HG03196 (cell line): Measurements from ENCODE around the gene MET.

Experiments used
- ATAC-seq: cut with Tn5 transposase; IDR thresholded peaks from one replicate; pipeline ENCODE4 v1.9.1; 2021; ENCODE audit not compliant: unreplicated experiment

Gene MET

DNA sequence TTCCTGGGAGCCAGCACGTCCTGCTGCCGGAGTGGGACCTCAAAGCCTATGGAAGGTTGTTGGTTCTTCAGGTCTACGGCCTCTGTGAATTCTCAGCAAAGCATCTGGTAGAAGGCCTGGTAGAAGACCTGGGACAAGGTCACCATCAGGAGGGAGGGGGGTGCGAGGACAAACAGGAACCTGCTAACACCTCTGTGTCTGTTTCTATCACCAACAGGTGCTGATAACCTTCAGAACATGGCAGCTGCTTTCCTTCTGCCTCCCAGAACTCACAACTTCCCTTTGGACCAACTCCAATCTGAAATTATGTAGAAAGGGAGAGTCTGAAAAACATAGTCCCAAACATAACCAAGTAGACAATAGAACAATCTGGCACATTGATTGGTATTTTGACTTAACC lies 8.3 kb upstream of the MET start:
- ATAC-seq = no peak

DNA sequence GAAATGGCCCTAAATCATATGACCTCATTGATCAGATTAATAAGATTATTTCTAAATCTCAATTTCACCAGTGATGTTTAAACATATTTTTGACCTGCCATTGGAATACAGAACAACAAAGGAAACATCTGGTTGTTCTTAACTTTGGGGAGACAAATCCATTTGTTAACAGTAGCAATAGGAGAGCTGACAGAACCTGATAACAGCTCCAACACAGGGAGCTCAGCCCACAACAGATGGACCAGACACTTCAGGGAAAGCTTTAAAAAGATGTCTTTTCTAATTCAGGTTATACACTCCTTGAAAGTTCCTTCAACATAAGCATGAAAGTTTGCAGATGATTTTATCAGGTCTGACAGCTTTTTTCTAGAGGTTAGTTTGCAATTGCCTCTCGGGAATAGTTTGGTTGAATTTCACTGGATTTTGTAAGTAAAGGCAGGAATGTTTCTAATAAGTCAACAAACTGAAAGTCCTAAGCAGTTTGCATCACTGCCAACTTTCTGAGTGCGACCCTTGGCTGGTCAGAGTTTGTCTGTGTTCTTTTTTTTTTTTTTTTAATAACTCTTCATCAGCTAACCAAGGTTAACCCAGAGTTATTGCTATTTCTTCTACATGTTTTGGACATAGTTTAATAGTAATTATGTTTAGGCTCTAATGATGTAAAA lies 6.5 kb upstream of the MET start:
- no peak for ATAC-seq

DNA sequence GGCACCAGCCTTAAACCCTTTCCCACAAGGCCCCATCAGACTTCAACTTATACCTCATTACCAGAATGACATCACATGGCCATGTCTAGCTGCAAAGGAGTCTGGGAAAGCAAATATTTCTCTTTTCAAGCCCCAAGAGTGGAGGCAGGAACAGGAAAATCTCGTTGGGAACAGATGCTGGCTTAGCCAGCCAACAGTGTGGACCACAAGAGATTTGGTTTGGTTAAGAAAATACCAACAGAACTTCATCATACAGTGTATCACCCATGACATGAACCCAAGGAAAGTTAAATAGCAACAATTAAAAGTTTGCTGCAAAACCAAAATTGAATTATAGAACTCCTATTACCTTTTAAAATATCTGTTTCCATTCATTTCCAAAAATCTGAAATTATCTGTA lies 2.2 kb upstream of the MET start:
- ATAC-seq = no peak

DNA sequence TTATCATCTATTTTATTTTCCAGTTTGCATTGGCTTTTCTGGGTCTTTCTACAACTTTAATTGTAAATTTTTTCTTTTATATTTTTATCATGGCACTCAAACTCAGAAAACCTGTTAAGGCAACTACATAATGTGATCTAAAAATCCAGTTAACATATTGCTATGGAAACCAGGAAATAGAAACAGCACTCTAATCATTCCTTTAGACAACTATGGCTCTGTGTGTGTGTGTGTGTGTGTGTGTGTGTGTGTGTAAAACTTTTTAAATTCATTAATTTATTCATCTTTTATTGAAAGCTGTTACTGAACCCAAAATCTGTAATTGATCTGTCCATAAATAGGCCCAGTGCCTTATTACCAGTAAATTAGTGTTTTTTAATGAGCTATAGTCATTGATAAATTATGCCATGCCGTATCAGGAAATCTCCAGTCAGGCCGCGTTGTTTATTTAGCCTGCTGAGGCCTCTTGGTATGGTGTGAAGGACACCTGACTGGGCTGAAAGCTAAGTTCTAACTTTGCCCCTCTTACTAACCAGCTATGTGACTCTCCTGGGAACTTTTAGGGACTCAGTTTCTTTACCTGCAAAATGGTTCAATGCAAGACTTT lies 1.5 kb upstream of the MET start:
- no peak for ATAC-seq

DNA sequence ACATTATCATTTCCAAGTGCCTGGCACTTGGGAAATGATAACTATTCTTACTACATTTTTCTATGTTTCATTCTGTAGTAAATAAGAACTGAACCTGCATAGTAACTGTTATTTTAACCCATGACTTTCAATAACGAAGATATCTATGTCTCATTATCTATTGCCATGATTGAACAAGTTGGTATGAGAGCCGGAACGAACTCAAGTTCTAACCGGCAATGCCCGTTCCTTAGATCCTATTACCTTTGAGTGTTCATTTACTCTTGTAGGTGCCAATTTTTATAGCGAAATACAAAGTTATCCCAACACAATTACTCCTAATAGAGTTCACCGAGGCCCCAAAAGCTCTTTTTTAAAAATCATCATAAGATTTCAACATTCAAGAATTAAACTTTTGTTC lies 885 bp upstream of the MET start:
- no peak for ATAC-seq

DNA sequence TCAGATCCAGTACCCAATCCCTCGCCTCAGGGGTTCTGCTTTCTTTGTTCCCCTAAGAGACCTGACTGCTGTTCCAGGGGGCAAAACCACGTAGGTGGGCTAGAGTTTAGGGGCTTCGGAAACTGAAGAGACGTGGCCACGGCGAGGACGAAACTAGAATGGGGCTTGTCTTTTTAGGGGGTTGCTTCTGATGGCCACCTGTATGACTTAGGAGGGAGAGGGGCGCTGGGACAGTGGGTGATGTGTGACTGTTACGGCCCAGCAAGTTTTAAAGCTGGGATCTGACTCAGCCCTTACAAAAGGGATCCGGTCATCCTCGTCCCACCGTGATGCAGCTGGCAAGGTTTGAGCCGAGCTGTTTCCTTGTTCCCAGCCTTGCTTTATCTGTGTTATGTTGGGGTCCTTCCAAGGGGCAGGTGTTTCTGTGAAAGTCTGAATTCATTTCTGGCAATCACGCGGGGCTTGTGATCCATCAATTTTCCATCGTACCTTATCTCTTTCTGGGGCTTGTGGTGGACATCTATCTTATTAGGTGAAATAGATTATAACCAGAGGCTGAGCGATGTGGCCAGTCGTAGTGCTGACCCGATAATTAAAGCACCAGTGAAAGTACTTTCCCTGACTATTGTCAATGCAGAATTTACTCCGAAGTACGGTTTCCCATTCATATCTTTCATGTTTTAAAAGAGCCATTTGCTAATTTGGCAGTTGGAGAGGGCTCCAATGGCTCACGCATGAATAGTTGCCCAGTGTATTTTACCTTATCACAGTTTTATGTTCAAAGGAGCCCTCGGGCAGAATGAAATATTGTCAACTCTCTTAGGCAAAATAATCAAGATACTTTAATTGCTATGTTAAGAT lies 830 bp downstream of the MET start:
- no peak for ATAC-seq

DNA sequence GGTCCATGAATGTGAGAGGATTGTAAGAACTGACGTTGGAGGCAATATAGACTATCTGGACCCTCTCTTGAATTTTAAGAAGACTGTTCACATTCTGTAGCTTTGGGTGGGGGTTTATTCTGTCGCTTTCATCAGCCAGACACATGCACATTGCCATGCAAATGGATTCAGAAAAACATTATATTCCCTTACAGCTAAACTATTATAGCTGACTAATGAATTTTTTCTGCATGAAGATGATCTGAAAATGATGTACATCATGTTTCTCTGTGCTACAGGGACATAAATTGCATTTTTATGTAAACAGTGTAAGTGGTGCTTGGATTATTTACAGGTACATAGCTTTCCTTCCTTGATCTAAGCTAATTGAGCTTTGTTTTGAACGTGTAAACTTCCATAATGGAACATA lies 1.5 kb downstream of the MET start:
- no peak for ATAC-seq

DNA sequence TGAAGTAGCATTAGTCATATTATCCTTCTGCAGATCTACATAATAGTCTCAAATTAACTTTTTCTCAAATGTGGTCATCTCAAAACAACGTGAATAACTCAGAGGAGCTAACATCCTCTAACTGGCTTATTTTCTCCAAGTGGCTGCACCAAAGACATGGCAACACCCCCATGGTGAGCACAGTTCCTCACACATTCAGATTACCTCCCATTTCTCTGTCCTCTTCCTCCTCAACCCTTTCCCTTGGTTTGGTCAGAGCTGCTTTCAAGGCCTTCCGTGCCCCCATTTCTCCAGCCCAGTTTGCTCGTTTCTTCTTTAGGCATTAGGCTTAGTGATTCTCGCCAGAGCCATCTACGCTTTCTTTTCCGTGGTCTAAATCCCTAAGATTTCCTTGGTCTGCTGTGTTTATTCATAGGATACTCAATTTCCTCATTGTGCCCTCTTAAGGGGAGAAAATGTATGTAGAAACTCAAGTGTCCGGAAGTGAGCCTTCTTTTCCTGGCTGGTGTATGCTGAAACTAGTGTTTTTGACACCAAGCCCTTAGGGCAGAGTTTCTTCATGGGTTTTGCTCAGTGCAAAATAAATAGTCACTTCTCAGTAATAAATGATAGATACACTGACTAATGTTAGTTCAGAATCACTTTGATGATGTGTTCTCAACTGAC lies 2.6 kb downstream of the MET start:
- ATAC-seq = no peak

DNA sequence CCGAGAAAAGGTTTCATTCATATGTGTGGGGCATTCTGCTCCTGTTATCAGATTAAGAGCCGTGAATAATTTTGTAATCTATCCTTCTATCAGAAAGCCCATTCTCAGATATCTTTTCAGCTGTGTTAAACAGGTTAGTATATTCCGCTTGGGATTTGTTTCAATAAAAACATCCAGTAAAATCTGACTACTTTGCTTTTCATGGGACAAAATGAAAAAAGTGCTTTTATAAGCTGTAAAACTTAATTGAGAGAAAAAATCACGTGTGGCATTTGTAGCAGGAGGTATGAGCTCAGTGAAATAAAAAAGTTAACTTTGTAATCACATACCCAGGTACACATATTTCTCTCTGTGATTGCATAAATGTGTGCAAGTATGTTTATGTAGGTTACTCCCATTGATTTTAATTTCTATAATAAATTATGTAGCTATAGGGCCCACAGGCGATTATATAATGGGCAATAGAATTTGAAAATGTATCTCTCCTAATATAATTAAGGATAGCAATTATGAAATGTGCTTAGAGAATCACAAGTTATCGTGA lies 3.9 kb downstream of the MET start:
- ATAC-seq = no peak

DNA sequence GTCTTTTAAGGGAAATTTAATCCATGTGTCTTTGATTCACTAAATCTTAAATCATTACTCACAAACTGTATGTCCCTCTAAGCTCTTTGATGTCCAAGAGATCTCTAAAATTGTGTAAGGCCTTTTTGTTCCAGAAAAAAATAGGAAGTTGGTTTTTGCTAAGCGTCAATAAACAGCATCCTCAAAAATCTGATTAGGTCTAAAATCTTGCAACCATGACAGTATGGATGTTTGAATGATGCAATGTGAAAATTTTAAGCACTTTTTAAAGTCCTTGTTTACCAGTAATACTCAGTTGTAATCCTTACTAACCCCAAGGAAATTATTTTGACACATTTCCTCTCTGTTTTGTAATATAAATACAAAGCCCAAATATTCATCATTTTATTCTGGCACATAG lies 6.8 kb downstream of the MET start:
- ATAC-seq = no peak

DNA sequence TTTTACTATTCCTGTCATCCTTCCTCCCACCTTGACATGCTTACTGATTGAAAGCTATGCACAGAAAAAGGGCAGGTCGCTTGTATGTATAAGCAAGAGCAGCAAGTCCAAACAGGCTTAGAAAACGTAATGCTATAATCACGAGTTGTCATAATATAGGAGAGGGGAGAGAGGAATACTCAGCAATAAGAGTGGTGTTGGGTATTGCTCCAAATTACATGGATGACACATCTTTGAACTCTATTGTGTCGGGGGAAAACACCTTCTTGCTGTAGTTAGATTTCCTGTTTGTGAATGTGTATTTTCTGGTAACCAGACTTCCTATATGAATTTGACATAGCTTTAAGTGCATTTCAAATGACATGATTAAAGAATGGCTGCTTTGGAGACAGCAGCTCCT lies 7.5 kb downstream of the MET start:
- peak; percentile 65 for ATAC-seq

DNA sequence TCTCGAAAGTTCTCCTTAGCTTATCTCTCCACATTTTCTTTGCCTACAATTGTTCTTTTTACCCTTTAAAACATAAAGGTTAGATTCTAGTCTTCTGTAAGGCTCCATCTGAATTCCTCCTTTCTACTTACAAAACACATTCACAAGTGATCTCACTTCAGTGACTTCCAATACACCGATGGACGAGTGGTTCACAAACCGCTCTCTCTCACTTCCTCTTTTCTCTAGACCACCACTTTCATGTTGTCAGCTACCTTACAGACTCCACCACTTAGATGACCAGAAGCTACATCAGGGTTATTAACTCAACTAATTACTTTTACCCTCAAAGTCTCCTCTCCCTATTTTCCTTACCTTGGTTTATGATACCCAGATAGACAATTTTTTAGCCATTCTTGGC lies 11.8 kb downstream of the MET start:
- ATAC-seq = peak; percentile 100

DNA sequence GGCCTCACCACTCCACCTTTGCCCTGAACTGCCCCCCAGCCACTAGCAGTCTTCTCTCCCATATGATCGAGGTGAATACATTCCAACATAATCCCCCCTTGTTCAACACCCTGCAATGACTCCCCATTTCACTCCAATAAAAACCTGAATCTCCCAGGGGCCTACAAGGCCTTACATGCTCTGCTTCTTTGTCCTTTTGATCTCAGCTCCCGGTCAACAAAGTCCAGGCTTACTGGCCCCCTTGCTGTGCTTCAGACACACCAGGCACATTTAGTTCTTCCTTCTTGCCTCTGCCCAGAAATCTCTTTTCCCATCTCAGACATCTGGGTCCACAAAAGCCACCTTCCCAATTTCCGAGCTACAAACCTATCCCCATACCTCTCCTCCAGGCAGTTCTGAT lies 14.0 kb downstream of the MET start:
- ATAC-seq = no peak

DNA sequence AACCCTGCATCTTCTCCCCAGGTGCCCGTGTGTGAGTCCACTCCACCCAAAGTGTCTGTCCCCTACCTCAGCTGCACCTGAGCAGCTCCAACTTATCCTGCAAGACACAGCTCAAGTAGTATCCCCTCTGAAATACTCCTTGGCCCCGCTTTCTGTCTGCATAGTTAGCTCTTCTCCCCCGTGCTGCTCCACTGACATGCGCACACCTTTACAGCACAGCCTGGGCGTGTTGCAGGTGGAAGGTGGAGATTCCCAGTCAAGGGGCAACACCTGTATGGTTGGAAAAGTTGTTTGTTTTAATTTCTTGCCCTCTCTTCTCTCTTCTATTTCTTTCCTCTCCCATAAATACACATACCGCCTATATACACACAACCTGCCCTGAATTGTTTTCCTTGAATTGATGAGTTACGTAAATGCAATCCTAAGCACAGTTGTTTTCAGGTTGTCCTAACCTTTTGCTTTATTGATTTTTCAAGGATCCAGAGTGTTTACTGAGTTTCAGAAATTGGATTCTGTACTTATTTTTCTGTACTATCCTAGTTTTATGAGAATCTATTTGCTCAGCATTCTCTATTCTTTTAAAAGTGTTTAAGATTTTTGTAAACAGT lies 14.9 kb downstream of the MET start:
- no peak for ATAC-seq

DNA sequence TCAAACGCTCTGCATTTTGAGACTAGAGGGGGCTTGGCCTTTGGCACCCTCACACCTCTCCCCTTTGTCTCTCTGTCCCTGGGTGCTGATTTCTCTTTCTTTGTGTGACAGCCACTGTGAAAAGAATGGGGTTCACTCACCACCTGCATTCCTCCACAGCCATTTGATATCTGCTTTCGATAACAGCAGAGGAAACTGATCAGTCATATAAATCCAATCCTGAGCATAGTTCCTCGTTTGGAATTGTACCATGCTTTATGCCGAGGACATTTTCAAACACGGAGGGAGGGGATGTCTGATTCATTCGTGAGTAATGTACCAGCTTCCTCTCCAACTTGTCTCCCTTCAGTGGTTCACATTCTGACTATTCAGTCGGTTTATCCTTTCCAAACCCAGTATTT lies 15.8 kb downstream of the MET start:
- ATAC-seq = no peak

DNA sequence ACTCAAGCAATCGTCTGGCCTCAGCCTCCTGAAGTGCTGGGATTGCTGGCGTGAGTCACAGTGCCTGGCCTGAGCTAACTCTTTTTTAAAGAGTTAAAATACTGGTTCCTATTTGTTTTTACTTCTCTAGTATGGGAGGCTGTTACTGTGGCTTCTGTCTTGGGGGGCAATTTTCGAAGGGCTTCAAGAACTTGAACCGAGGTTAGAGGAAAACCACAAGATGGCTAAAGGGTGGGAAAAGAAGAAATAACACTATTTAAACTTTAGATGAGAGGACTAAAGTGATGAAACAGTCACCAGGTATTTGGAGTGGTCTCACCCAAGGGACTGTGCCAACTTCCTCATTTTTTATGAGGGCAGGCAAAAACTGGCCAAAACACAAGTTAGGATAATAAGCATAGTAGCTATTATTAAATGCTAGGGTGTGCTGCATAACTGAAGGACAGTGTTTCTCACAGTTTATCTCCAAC lies 17.8 kb downstream of the MET start:
- ATAC-seq = no peak

DNA sequence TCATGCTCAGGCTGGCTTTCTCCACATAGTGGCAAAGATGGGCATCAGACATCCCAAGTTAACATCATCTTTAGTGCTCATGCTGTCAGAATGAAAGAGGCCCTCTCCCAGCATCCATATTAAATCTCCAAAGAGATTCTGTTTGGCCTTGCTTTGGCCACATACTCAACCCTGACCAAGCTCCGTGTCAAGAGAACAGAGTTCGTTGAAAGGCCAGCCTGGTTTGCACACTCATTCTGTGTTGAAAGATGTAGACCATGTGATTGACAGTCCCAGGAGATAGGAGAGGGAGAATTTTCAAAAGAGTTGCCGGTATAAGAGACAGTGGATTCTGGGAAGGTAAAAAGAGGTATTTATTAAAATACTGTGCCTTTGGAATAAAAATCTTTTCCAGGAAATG lies 19.7 kb downstream of the MET start:
- no peak for ATAC-seq

DNA sequence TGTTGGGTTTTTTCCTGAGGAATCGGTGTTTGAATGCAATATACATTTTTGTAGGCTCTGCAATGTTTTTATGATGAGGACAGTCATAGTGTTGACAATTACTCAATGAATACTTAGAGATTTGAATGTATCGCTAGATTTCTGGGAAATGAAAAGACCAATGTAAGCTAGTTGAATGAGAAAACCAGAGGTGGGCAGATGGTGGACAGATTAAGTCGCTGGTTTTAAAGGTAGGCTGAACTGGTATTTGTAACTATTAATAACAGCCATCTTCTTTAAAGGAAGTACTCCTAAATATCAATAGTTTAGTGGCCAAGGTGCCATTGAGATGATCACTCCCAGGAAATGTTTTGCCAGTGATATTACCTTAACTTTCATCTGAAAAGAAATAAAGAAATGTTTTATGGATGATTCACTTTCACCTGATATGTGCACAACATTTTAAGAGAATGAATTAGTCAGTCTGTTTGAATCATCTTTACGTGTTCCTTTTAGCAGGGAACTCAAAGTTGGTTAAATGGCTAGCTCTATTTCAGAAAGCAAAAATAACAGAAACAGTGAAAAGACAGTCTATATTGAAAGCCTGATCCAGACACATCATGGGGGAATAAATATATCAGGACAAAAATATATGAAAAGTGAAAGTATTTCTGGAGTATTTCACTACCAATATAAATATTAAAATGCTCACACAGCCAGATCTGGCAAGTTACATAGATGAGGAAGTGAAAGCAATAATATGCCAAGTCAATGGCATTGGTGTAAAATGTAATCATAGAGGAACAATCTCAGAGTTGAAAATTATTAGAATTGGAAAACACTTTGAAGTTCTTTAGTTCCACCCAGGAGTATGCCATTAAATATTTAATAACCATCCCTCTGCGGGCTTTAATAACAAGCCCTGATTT lies 20.7 kb downstream of the MET start:
- no peak for ATAC-seq

DNA sequence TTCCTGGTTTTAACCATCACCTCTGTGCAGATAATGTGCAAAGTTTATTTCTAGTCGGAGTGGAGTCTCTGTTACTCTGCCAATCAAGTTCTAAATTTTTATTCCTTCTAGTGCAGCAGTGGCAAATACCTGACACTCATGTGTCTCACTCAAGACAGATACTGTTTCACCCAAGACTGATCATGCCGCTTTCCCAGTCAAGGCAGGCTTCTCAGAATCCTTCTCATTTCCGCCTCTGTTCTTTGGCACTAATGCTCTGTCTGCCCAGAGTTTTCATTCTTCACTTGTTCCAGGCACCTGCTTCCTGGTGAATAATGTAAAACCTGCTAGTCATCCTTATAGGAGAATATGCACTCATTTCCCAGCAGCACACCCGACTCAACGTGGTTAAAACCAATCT lies 24.7 kb downstream of the MET start:
- ATAC-seq = no peak

DNA sequence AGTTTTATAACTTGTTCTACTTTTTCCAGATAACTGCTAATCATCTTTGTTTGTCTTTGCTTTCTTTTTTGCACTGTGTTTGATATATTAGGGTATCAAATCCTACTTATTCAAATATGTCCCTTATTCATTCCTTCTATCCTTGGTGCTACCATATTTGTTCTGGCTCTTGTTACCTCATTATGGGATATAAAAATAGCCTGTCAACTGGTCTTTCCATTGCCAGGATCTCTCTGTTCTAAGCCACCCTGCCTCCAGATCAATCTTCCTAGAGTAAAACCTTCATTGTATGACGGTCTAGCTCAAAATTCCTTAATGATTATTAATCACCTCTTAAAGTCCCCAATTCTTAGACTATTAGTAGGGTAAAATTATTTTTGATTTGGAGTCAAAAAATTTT lies 25.2 kb downstream of the MET start:
- no peak for ATAC-seq
